ENCODE data around the gene PCDH9.

DNA sequence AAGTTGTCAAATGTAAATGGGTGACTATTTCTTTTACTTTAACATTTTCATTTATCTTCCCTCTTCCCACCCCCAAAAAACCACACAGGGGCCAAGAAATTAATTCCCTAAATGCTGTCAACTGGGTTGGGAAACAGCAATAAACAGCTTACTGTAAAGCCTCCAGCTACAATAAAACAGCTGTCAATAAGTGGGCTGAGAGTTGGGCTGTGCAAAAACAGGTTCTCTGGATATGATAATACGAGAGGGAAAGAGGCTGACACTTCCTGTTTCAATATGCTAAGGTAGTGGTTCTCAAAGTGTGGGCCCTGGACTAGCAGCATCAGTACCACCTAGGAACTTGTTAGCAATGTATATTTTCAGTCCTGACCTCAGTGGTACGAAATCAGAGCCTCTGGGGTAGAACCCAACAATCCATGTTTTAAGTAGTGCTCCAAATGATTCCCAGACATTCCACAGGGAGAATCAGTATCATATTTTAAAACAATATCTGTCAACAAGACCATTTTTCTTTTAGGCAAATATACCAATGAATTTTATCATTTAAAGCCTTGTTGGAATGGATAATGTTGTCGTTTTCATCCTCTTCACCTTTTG is 8.4 kb downstream of the PCDH9 start:
- TF ChIP-seq, protein P1, sequence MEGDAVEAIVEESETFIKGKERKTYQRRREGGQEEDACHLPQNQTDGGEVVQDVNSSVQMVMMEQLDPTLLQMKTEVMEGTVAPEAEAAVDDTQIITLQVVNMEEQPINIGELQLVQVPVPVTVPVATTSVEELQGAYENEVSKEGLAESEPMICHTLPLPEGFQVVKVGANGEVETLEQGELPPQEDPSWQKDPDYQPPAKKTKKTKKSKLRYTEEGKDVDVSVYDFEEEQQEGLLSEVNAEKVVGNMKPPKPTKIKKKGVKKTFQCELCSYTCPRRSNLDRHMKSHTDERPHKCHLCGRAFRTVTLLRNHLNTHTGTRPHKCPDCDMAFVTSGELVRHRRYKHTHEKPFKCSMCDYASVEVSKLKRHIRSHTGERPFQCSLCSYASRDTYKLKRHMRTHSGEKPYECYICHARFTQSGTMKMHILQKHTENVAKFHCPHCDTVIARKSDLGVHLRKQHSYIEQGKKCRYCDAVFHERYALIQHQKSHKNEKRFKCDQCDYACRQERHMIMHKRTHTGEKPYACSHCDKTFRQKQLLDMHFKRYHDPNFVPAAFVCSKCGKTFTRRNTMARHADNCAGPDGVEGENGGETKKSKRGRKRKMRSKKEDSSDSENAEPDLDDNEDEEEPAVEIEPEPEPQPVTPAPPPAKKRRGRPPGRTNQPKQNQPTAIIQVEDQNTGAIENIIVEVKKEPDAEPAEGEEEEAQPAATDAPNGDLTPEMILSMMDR (IDR thresholded peaks at IDR 0.05), result no peak
- no peak for TF ChIP-seq POLR2A (IDR thresholded peaks at IDR 0.05)

Measured in heart left ventricle (tissue), 13 donors.